Hepatocyte (in vitro differentiated cells): ENCODE measurements around the gene ZC3H4.

Experiments used
- EZH2 ChIP-seq: fragments of 200-600 bp; sonication (generic); IDR thresholded peaks from 2 replicates; pipeline ENCODE4 v1.6.1; 2016; ENCODE audit warnings: antibody characterized with exemption, mild to moderate bottlenecking, borderline replicate concordance
- EZH2phosphoT487 ChIP-seq: fragments of 200-600 bp; sonication (generic); IDR thresholded peaks from one replicate; pipeline ENCODE4 v1.6.1; 2018; ENCODE audit warnings: antibody characterized with exemption, mild to moderate bottlenecking, low read depth, moderate library complexity; ENCODE audit not compliant: unreplicated experiment, severe bottlenecking
- TF ChIP-seq, protein P1 (sequence below): fragments of 200-600 bp; sonication (generic); IDR thresholded peaks from 2 replicates; pipeline ENCODE4 v1.5.1; 2016; ENCODE audit warnings: antibody characterized with exemption, mild to moderate bottlenecking; ENCODE audit not compliant: poor library complexity

DNA sequence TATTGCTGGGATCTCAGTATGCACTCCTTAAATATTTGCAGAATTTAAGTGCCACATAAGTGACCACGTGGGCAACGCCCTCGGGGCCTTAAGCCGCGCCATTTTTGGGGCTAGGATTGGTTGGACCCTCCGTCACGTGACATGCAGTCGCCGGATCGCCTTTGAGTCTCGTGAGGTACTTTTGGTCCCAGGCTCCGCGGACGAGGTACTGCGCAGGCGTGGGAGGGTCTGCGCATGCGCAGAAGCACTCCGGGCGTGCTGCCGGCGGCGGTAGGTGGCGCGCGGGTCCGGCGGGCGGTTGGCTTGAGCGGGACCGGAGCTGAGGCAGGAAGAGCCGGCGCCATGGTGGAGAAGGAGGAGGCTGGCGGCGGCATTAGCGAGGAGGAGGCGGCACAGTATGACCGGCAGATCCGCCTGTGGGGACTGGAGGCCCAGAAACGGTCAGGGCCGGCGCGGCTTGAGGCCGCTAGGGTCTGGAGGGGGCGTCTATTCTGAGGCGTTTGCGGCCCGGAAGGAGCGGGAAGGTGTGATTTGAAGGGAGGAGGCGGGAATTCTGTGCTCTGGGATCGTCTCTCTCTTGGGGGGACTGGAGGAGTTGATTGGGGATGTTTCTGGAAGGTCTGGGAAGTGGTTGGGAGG lies 17.1 kb upstream of the ZC3H4 start, which contains the start of gene SAE1:
- TF ChIP-seq EZH2 (no peak), EZH2phosphoT487 (no peak)
- TF ChIP-seq, protein P1, sequence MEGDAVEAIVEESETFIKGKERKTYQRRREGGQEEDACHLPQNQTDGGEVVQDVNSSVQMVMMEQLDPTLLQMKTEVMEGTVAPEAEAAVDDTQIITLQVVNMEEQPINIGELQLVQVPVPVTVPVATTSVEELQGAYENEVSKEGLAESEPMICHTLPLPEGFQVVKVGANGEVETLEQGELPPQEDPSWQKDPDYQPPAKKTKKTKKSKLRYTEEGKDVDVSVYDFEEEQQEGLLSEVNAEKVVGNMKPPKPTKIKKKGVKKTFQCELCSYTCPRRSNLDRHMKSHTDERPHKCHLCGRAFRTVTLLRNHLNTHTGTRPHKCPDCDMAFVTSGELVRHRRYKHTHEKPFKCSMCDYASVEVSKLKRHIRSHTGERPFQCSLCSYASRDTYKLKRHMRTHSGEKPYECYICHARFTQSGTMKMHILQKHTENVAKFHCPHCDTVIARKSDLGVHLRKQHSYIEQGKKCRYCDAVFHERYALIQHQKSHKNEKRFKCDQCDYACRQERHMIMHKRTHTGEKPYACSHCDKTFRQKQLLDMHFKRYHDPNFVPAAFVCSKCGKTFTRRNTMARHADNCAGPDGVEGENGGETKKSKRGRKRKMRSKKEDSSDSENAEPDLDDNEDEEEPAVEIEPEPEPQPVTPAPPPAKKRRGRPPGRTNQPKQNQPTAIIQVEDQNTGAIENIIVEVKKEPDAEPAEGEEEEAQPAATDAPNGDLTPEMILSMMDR = peak; percentile 55
